ENCODE results near the gene NOX3. TPM values are rescaled to one million over a fixed set of nuclear protein-coding genes. Genes with fewer than 3 reads are reported as not detected.

Gene NOX3
- total RNA-seq, 1 donor from 2014 or later: not detected

GRCh38 chr6:155420492-155420891 is 35.1 kb downstream of the NOX3 start:
- TF ChIP-seq, protein P1, sequence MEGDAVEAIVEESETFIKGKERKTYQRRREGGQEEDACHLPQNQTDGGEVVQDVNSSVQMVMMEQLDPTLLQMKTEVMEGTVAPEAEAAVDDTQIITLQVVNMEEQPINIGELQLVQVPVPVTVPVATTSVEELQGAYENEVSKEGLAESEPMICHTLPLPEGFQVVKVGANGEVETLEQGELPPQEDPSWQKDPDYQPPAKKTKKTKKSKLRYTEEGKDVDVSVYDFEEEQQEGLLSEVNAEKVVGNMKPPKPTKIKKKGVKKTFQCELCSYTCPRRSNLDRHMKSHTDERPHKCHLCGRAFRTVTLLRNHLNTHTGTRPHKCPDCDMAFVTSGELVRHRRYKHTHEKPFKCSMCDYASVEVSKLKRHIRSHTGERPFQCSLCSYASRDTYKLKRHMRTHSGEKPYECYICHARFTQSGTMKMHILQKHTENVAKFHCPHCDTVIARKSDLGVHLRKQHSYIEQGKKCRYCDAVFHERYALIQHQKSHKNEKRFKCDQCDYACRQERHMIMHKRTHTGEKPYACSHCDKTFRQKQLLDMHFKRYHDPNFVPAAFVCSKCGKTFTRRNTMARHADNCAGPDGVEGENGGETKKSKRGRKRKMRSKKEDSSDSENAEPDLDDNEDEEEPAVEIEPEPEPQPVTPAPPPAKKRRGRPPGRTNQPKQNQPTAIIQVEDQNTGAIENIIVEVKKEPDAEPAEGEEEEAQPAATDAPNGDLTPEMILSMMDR (IDR thresholded peaks at IDR 0.05): no peak
- H3K9me3 Mint-ChIP-seq: no peaks in the 10 kb centered on the region
- POLR2A ChIA-PET: interaction anchor here (0.5 kb wide), 1 partner anchor 778 kb away, joined by 3 read pairs; no protein-coding TSS in a partner anchor
- no peak for ATAC-seq (ENCODE audit: low read depth)
- no peak overlapping the region for H3K27ac Mint-ChIP-seq
- intact Hi-C loops (cut with micrococcal nuclease): no loop called here
- CTCF ChIA-PET: no interaction called here
- no peaks in the 10 kb centered on the region for H3K27me3 Mint-ChIP-seq
- DNase-seq: no peak
- no peaks in the 10 kb centered on the region for H3K36me3 Mint-ChIP-seq (ENCODE audit: low read depth)
- peaks cover 50% of the 10 kb centered on the region for H3K4me1 Mint-ChIP-seq
- H3K4me3 Mint-ChIP-seq: no peak overlapping the region

- Mint-ChIP-seq H3K4me1 (peaks cover 50% of the 10 kb centered on the region), H3K27me3 (no peaks in the 10 kb centered on the region), H3K27ac (peak overlapping the region; percentile 35), H3K9me3 (no peaks in the 10 kb centered on the region), H3K4me3 (no peak overlapping the region), H3K36me3 (ENCODE audit: low read depth) (no peaks in the 10 kb centered on the region)
- DNase-seq (no peak), ATAC-seq (ENCODE audit: low read depth) (no peak)
- ChIA-PET CTCF (no interaction called here), POLR2A (interaction anchor here (0.9 kb wide), 1 partner anchor 80 kb away, joined by 5 read pairs; no protein-coding TSS in a partner anchor)
- intact Hi-C loops (cut with micrococcal nuclease): loop anchor here (5.0 kb wide), 1 partner anchor 77 kb away; no protein-coding TSS in a partner anchor
- TF ChIP-seq, protein P1 (IDR thresholded peaks at IDR 0.05): no peak
These were observed 36.5 kb downstream of the NOX3 start for GRCh38 chr6:155419161-155419560.

DNA sequence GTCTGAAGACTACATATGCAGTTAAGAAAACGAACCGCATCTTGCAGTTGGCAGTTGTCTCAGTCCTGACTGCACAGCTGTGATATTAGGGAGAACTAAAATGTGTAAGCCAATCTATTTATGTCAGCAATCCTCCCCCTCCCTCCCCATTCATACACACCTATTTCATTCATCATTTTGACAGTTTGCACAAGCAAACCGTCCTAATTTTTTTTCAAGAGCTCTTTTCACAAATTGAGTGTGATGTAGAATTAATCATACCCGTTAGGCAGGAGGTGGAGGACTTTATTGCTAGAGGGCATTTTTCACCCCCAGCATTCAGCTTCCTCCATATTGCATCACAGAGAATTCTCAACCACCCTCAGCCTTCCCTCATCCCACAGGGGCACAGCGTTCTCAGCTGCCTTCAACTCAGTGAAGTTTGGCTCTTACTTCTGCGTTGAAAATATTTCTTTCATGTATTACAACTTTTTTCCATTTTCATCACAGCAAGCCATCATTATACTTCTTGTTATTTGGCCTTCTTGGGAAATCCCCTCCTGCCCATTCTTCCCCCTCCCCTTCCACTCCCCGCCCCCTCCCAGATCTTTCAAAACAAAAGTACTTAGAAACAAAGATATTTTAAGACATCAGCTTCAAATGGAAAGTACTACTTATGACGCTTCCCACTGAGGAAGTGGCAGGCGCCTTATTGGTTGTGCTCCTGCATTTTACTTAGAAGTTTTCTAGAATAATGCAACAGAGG is 37.5 kb downstream of the NOX3 start:
- DNase-seq: no peak
- Mint-ChIP-seq H3K4me3 (peak overlapping the region; percentile 82), H3K27me3 (no peaks in the 10 kb centered on the region), H3K27ac (peak overlapping the region; percentile 95), H3K9me3 (no peaks in the 10 kb centered on the region), H3K4me1 (peaks cover 50% of the 10 kb centered on the region), H3K36me3 (ENCODE audit: low read depth) (no peaks in the 10 kb centered on the region)
- TF ChIP-seq, protein P1 (IDR thresholded peaks at IDR 0.05): no peak
- POLR2A ChIA-PET: interaction anchor here (0.6 to 1.2 kb wide), 9 partner anchors 49 to 1856 kb away, joined by 3 to 7 read pairs (median 3); no protein-coding TSS in a partner anchor
- CTCF ChIA-PET: interaction anchor here (1.1 kb wide), 2 partner anchors 54 to 91 kb away, joined by 3 to 5 read pairs; no protein-coding TSS in a partner anchor
- intact Hi-C loops (cut with micrococcal nuclease): loop anchor here (1.0 to 5.0 kb wide), 2 partner anchors 76 to 104 kb away; partner anchors contain the start of gene TFB1M
- peak; percentile 81 for ATAC-seq (ENCODE audit: low read depth)

DNA sequence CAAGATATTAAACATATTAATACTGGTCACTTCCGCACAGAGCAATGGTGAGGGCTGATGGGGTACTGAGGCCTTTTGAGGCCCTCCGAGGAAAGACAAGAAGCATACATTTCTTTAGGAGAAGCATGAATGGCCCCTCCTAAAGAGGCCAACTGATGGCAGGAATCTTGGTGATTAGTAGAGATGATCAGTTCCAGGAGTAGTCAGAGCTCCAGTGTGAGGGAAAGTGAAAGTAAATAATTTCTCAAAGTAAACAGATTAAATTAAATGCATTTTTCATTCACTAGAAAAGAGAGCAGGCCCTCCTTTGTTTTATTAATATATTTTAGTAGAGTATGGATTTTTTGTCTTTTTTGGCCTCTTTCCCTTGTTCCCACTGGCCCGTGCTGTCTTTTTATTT is 38.2 kb downstream of the NOX3 start:
- ATAC-seq (ENCODE audit: low read depth) (no peak), DNase-seq (no peak)
- no peaks in the 10 kb centered on the region for H3K9me3 Mint-ChIP-seq
- POLR2A ChIA-PET: interaction anchor here (0.8 to 1.2 kb wide), 2 partner anchors 48 to 77 kb away, joined by 3 read pairs; no protein-coding TSS in a partner anchor
- intact Hi-C loops (cut with micrococcal nuclease): loop anchor here (5.0 kb wide), 1 partner anchor 75 kb away; no protein-coding TSS in a partner anchor
- H3K4me1 Mint-ChIP-seq: peaks cover 50% of the 10 kb centered on the region
- peak overlapping the region; percentile 82 for H3K4me3 Mint-ChIP-seq
- H3K27ac Mint-ChIP-seq: peak overlapping the region; percentile 95
- H3K27me3 Mint-ChIP-seq: no peaks in the 10 kb centered on the region
- H3K36me3 Mint-ChIP-seq (ENCODE audit: low read depth): no peaks in the 10 kb centered on the region
- CTCF ChIA-PET: interaction anchor here (1.1 kb wide), 2 partner anchors 53 to 90 kb away, joined by 3 to 5 read pairs; no protein-coding TSS in a partner anchor
- TF ChIP-seq, protein P1 (IDR thresholded peaks at IDR 0.05): no peak

DNA sequence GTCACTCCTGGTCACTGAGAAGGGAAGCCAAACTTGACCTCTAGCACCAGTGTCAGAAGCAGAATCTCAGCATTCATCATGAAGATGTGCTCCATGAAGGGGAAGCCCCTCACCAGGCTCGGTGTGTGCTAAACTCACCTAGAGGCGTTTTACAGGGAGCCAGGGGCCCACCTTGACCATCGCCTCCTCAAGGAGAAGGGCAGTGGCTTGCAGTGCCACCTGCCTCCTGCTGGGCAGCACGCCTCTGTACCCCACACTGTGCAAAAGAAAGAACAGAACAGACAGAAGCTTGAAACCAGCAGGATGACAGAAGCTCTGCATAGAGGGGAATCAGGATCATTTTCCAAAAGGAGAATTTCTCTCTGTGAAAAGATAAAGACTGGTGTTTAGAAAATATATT is 39.7 kb downstream of the NOX3 start:
- TF ChIP-seq, protein P1 (IDR thresholded peaks at IDR 0.05): no peak
- no peak overlapping the region for H3K27ac Mint-ChIP-seq
- no peaks in the 10 kb centered on the region for H3K36me3 Mint-ChIP-seq (ENCODE audit: low read depth)
- no peaks in the 10 kb centered on the region for H3K9me3 Mint-ChIP-seq
- ChIA-PET CTCF (no interaction called here), POLR2A (no interaction called here)
- no peaks in the 10 kb centered on the region for H3K27me3 Mint-ChIP-seq
- H3K4me3 Mint-ChIP-seq: no peak overlapping the region
- intact Hi-C loops (cut with micrococcal nuclease): loop anchor here (5.0 kb wide), 1 partner anchor 74 kb away; no protein-coding TSS in a partner anchor
- peaks cover 41% of the 10 kb centered on the region for H3K4me1 Mint-ChIP-seq
- DNase-seq (no peak), ATAC-seq (ENCODE audit: low read depth) (no peak)
